Activated gamma-delta T cell (primary cell): ENCODE results near the gene OR52W1.

Experiments
- DNase-seq: peaks from one replicate; lab custom pipeline; 2025; lab: John Stamatoyannopoulos, UW
- total RNA-seq, 2 donors: gene quantifications; one replicate each; lab custom pipeline; 2026; lab: John Stamatoyannopoulos, UW

Gene OR52W1
- 0 reads per million in 2 donors for total RNA-seq

DNA sequence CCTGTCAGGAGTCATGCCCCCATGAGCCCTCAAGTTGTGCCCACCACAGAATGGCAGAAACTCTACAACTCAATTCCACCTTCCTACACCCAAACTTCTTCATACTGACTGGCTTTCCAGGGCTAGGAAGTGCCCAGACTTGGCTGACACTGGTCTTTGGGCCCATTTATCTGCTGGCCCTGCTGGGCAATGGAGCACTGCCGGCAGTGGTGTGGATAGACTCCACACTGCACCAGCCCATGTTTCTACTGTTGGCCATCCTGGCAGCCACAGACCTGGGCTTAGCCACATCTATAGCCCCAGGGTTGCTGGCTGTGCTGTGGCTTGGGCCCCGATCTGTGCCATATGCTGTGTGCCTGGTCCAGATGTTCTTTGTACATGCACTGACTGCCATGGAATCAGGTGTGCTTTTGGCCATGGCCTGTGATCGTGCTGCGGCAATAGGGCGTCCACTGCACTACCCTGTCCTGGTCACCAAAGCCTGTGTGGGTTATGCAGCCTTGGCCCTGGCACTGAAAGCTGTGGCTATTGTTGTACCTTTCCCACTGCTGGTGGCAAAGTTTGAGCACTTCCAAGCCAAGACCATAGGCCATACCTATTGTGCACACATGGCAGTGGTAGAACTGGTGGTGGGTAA lies at the start of gene OR52W1:
OR52W1 (plus strand) TSS at position 51 of the 637 bp plus-strand sequence; CDS start at position 51, 0 bp downstream.
- DNase-seq = no peak

- DNase-seq = no peak
Measured at GRCh38 chr11:6151117-6151516, 47.9 kb upstream of the OR52W1 start.

DNA sequence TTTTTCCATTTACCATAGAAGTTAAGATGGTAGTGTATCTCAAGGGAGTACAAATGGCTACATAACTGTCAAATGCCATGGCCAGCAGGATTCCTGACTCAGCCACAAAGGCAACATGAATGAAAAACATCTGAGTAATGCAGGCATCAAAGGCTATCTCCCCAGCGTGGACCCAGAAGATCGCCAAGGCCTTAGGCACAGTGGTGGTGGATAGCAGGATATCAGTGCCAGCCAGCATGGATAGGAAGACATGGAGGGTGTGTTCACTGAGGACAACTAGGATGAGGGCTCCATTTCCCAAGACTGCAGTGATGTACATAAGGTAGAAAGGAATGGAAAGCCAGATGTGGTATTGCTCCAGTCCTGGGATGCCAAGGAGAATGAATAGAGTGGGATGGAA lies 46.9 kb upstream of the OR52W1 start:
- DNase-seq = no peak

- no peak for DNase-seq
Measured at GRCh38 chr11:6156628-6157359, 42.2 kb upstream of the OR52W1 start.

DNA sequence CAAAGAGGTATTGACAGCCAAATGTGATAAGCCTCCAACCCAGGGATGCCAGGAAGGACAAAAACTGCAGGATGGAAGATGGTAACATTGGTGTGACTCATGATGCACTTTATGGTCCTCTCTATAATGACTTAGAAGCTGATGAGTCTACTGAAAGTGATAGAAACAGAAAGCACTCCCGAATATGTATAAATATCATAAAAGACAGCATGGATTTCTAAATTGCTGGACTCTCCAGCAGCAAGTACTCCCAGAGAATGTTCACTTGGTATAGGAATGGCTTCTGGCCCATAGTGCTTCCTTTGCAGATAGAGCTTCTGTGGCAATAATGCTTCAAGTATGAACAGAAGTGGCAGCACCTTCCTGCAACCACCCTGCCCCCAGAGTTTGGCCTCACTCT lies 28.8 kb upstream of the OR52W1 start, which contains the start of gene OR52B2:
OR52B2 (minus strand) TSS at position 101 of the 400 bp plus-strand sequence; CDS start at position 101, 0 bp downstream.
- no peak for DNase-seq

GRCh38 chr11:6175440-6175839 lies 23.6 kb upstream of the OR52W1 start:
- no peak for DNase-seq

DNA sequence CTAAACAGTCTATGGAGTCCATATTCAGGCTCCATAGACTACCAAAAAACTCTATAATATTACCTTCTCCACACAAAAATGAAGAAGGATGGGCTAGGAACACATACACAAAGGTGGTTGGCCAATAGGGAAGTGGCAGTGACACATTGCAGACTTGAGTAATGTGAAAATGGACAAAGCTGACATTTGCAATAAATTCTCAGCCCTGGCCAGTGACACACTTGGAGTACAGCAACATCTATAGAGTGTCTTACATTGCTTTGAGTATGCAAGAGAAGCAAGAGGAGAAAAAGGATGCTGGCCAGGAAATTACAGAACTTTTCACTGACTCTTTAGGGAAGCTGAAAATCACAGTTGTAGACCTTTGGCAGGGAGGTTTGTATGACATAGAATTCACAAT lies 7.3 kb upstream of the OR52W1 start:
- no peak for DNase-seq

- DNase-seq = no peak
Measured at GRCh38 chr11:6194065-6194581, 4.9 kb upstream of the OR52W1 start.

GRCh38 chr11:6196396-6196795 lies 2.6 kb upstream of the OR52W1 start:
- DNase-seq = no peak

- no peak for DNase-seq
Measured at GRCh38 chr11:6197466-6198200, 1.4 kb upstream of the OR52W1 start.

GRCh38 chr11:6200975-6201374 lies 2.0 kb downstream of the OR52W1 start:
- DNase-seq = no peak

GRCh38 chr11:6201481-6201880 lies 2.5 kb downstream of the OR52W1 start:
- DNase-seq = no peak

DNA sequence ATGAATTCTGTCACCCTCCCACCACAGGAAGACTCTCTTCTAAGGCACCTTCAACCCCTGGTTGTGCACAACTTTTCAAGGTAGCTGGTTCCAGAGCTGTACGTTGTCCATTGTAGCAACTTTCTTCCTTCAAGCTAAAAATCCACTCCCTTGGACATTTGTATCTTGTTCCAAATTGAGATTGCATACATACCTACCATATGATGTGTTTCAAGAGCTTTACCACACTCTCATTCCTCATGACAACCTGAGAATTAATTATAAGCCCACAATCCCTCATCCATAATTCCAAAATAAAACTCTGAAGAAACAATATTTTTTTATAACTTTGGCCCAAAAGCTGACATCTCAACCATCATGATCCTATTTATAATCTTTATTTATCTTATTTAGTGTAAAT lies 3.0 kb downstream of the OR52W1 start:
- DNase-seq = no peak

GRCh38 chr11:6203327-6203726 lies 4.3 kb downstream of the OR52W1 start:
- DNase-seq = no peak

DNA sequence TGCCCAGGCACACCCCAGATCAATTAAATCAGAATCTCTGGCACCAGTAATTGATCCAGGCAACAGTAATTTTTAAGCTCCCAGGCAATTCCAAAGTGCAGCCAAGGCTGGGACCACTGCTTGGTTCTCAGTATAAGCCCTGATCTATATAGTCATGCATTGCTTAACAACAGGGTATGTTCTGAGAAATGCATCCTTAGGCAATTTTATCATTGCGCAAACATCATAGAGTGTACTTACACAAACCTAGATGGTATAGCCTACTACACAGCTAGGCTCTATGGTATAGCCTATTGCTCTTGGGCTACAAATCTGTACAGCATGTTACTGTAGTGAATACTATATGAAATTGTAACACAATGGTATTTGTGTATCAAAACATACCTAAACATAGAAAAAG lies 5.7 kb downstream of the OR52W1 start:
- DNase-seq = no peak

- no peak for DNase-seq
Measured at GRCh38 chr11:6205366-6205765, 6.3 kb downstream of the OR52W1 start, which contains the start of gene C11orf42. TSS of gene C11orf42 (plus strand) at chr11:6205557. CDS start at chr11:6205616, 59 bp downstream.

DNA sequence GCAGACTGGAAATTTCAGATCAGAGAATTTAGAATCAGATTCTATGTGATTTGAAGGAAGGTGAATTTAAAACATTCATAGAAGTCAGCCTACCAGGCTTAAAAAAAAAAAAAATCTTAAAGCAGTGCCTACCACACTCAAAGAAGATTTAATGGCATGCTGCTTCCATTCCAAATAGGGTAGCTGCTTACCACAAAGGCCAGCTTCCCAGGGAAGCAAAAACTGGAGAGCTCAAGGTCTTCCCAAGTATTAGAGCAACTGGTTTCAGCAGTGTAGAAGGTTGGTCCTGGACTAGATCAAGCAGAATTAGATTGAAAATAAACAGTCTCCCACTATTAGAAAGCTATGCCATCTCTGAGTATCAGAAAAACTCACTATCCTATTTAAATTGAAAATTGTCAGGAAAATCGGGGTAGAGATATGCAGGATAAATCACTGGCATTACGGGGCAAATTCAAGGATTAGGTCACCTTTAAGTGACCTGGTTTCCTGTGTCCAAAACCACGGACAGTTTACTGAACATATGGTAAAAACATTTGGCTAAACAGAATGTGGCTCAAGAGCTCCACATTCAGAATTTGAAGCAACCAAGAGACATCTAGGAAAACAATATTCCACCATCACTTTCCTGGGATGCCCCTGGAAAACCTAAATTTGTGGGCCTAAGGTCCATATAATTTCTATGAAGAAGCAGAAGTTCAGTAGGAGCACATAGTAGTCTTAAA lies 7.6 kb downstream of the OR52W1 start:
- no peak for DNase-seq

GRCh38 chr11:6209801-6210200 lies 10.8 kb downstream of the OR52W1 start:
- no peak for DNase-seq

DNA sequence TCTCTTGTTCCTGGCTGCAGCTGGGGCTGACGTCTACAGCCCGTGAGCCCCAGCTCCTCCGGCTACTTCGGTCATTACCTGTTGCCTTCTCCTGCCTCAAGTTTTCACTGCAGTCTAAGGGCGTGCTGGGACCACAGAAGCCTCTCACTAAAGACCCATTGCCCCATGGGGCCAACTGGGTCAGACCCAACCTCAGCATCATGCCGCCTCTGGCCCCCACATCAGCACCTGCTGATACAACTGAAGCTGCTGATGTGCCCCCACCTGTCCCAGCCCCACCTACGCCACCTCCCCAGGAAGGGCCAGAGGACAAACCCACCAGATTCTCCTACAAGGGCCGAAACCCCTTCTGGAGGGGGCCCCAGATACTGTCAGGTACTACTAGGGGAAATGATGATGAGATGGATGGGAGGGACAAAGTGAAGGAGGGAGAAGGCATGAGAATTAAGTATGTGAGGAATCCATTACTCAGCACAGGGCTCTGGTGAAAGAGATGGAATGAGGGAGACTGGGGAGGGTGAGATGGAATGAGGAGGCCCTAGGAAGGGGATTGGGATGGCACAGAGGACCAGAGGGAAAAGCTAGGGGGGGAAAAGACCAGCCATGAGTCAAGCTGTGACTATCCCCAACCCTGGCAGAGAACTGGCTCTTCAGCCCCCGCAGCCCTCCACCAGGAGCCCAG lies 11.4 kb downstream of the OR52W1 start:
- DNase-seq = no peak

DNA sequence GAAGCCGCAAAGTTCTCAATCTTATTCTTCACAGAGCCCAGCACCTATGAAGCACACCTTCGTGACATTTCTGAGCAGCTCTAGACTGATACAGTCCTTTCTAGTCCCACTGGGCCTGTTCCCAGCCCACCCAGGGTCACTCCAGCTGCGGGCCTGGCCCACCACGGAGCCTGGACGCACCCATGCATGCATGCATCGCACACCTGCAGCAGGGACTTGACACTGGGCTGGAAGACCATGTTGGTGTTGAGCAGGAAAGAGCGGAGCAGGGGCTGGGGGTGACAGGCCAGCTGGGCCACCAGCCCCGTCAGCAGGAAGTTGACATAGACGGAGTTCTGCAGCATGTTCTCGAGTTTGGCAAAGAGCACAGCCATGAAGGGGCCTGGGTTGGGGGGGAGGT lies 15.5 kb downstream of the OR52W1 start:
- DNase-seq = no peak

DNA sequence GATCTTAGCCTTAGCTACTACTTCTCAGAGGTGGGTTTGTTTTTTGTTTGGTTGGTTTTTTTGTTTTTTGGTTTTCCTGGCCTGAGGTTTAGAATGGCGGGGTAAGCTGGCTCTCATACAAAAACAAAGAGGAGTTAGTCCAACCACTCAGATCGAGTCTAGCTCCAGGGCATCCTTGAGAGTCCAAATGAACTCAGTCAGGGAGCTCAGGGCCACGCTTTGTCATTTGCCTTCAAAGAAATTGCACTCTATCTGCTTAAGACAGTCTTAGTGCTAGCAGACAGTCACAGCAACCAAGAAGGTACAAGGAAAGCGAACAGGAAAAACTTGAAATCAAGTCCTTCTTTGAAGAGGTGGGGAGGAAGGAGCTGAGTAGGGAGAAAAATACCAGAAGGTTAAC lies 17.5 kb downstream of the OR52W1 start:
- no peak for DNase-seq
